ENCODE measurements around the gene CATSPERZ. TPM values are rescaled to one million over a fixed set of nuclear protein-coding genes. Genes with fewer than 3 reads are reported as not detected.
"Not testable (repeated sequence)": the region's sequence is repeated elsewhere in the genome, so short reads cannot be mapped to it uniquely, and the experiment has no call there.

The CATSPERZ gene
- total RNA-seq, 4 donors from 2014 or later: not detected

DNA sequence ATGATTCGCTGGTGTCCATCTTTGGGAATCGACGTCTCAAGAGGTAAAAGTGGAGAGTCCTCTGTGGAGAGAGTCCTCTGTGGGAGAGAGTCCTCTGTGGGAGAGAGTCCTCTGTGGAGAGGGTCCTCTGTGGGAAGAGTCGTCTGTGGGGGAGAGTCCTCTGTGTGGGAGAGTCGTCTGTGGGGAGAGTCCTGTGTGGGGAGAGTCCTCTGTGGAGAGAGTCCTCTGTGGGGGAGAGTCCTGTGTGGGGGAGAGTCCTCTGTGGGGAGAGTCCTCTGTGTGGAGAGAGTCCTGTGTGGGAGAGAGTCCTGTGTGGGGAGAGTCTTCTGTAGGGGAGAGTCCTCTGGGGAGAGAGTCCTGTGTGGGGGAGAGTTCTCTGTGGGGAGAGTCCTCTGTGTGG, 20.9 kb downstream of the CATSPERZ start:
- no peak for TF ChIP-seq POLR2AphosphoS5 (IDR thresholded peaks at IDR 0.05)
- no peak for TF ChIP-seq EP300 (IDR thresholded peaks at IDR 0.05)
- TF ChIP-seq, protein P1, sequence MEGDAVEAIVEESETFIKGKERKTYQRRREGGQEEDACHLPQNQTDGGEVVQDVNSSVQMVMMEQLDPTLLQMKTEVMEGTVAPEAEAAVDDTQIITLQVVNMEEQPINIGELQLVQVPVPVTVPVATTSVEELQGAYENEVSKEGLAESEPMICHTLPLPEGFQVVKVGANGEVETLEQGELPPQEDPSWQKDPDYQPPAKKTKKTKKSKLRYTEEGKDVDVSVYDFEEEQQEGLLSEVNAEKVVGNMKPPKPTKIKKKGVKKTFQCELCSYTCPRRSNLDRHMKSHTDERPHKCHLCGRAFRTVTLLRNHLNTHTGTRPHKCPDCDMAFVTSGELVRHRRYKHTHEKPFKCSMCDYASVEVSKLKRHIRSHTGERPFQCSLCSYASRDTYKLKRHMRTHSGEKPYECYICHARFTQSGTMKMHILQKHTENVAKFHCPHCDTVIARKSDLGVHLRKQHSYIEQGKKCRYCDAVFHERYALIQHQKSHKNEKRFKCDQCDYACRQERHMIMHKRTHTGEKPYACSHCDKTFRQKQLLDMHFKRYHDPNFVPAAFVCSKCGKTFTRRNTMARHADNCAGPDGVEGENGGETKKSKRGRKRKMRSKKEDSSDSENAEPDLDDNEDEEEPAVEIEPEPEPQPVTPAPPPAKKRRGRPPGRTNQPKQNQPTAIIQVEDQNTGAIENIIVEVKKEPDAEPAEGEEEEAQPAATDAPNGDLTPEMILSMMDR (IDR thresholded peaks at IDR 0.05): no peak
- TF ChIP-seq POLR2A (IDR thresholded peaks at IDR 0.05): no peak
- Histone ChIP-seq H3K4me1 (peaks cover 65% of the 10 kb centered on the region), H3K9me3 (no peaks in the 10 kb centered on the region), H3K36me3 (peaks cover 28% of the 10 kb centered on the region), H3K4me3 (no peak overlapping the region), H3K27me3 (no peaks in the 10 kb centered on the region), H3K27ac (peak overlapping the region; percentile 15)
- WGBS: 81% methylated on average over 5 of the region's 5 CpGs
- DNase-seq (ENCODE audit: low spot score in 2 of 2): no peak

DNA sequence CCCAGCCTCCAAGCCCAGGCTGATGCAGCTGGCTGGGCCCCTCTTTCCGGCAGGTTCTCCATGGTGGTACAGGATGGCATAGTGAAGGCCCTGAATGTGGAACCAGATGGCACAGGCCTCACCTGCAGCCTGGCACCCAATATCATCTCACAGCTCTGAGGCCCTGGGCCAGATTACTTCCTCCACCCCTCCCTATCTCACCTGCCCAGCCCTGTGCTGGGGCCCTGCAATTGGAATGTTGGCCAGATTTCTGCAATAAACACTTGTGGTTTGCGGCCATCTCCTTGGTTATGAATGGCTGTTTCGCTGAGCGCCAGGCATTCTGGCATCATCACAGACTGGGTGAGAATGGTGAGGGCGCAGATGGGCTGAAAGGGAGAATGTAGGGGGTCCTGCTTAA, 21.4 kb downstream of the CATSPERZ start:
- no peak for DNase-seq (ENCODE audit: low spot score in 2 of 2)
- Histone ChIP-seq H3K4me1 (peaks cover 60% of the 10 kb centered on the region), H3K27ac (peak overlapping the region; percentile 15), H3K27me3 (no peaks in the 10 kb centered on the region), H3K4me3 (no peak overlapping the region), H3K9me3 (no peaks in the 10 kb centered on the region), H3K36me3 (peaks cover 25% of the 10 kb centered on the region)
- TF ChIP-seq, protein P1 (IDR thresholded peaks at IDR 0.05): no peak
- TF ChIP-seq POLR2AphosphoS5 (IDR thresholded peaks at IDR 0.05) (peak in 1 of 3 donors; percentile 23), EP300 (IDR thresholded peaks at IDR 0.05) (no peak), POLR2A (IDR thresholded peaks at IDR 0.05) (no peak)
- 75% methylated on average over 5 of the region's 5 CpGs for WGBS

DNA sequence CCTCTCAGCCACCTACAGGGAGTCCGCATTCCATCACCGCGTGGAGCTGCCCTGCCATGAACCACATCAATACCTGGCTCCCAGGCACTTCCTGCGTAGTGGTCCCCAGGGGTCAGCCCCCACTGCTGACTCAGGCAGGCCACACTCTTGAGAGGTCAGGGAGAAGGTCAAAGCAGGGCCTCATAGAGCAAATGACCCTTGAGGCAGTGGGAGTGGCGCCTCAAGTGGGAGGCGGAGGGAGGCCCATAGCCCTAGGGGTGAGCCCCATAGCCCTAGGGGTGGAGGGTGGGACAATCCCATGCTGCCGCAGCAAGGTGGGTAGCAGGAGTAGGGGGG, 22.7 kb downstream of the CATSPERZ start:
- no peak overlapping the region for H3K4me3 ChIP-seq
- peaks cover 54% of the 10 kb centered on the region for H3K4me1 ChIP-seq
- peaks cover 25% of the 10 kb centered on the region for H3K36me3 ChIP-seq
- TF ChIP-seq POLR2A (IDR thresholded peaks at IDR 0.05): no peak
- TF ChIP-seq POLR2AphosphoS5 (IDR thresholded peaks at IDR 0.05): no peak
- TF ChIP-seq EP300 (IDR thresholded peaks at IDR 0.05): no peak
- TF ChIP-seq, protein P1 (IDR thresholded peaks at IDR 0.05): no peak
- H3K9me3 ChIP-seq: no peaks in the 10 kb centered on the region
- no peaks in the 10 kb centered on the region for H3K27me3 ChIP-seq
- WGBS: 67% methylated on average over 3 of the region's 7 CpGs
- H3K27ac ChIP-seq: no peak overlapping the region
- DNase-seq (ENCODE audit: low spot score in 2 of 2): no peak

DNA sequence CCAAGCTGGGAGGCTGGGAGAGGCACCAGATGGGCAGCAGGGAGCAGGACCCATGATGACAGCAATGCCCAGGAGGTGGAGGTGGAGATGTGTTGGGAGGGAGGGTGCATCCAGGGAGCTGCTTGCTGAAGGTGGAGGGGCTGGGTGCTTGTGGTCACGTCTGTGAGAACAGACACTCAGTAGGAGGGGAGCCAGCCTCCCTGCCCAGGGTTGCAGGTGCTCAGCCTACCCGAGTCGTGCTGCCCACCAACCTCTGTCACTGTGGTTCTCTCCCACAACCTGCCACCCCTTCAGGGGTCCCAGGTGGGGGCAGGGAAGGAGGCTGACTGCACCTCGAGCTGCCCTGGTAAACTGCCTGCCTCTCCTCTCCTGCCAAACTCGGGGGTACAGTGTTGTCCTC, 23.2 kb downstream of the CATSPERZ start:
- H3K9me3 ChIP-seq: no peaks in the 10 kb centered on the region
- 53% methylated on average over 3 of the region's 5 CpGs for WGBS
- no peak overlapping the region for H3K4me3 ChIP-seq
- TF ChIP-seq POLR2AphosphoS5 (IDR thresholded peaks at IDR 0.05): no peak
- peaks cover 25% of the 10 kb centered on the region for H3K36me3 ChIP-seq
- DNase-seq (ENCODE audit: low spot score in 2 of 2): no peak
- H3K4me1 ChIP-seq: peaks cover 54% of the 10 kb centered on the region
- no peak overlapping the region for H3K27ac ChIP-seq
- no peaks in the 10 kb centered on the region for H3K27me3 ChIP-seq

DNA sequence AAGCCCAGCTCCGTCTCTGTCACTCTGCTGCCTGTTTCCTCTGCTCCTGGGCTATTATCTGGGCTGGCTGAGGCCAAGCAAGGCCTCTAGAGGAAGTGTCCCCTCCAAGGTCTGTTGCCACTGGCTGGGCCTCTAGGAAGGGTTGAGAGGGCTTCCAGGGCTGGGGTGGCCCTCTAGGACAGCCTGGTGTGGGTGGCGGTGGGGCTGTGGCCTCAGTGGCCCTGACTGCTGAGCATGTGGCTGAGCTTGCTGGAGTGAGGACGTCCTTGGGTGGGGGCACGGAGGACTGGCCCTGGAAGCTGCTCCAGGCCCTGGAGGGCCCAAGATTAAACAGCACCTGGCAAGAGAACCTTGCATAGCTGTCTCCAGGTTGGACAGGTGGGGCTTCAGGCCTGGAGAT, 23.8 kb downstream of the CATSPERZ start:
- DNase-seq (ENCODE audit: low spot score in 2 of 2); H3K4me3 ChIP-seq; H3K9me3 ChIP-seq; H3K27me3 ChIP-seq: not testable (repeated sequence)
- Histone ChIP-seq H3K27ac (peak overlapping the region; percentile 32), H3K4me1 (peaks cover 49% of the 10 kb centered on the region), H3K36me3 (peaks cover 25% of the 10 kb centered on the region)
- WGBS: 57% methylated on average over 3 of the region's 4 CpGs

DNA sequence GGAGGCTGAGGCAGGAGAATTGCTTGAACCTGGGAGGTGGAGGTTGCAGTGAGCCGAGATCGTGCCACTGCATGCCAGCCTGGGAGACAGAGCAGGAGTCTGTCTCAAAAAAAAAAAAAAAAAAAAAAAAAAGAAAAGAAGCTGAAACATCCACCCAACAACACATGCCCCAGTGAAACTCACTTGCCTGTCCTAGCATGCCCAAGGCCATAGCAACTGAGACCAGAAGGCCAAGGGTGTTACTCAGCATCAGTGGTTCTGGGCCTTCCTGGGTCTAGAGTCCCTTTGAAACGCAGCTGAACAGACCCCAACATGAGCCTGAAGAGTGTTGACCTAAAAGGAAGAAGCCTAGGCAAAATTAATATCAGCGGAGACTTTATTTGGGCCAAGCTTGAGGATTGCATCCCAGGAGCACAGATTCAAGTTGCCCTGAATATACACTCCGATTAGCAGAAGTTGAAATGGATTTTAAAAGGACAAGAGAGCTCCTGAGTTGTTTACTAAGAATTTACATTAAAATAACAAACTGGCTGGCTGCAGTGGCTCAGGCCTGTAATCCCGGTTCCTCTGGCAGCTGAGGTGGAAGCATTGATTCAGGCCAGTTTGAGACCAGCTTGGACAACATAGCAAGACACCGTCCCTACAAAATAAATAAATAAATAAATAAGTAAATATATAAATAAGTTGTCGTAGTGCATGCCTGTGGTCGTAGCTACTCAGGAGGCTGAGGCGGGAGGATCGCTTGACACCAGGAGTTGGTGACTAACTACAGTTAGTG, 24.7 kb downstream of the CATSPERZ start:
- TF ChIP-seq POLR2A (IDR thresholded peaks at IDR 0.05) (no peak), POLR2AphosphoS5 (IDR thresholded peaks at IDR 0.05) (no peak), EP300 (IDR thresholded peaks at IDR 0.05) (no peak)
- TF ChIP-seq, protein P1 (IDR thresholded peaks at IDR 0.05): no peak
- H3K27me3 ChIP-seq: no peaks in the 10 kb centered on the region
- WGBS: 72% methylated on average over 11 of the region's 11 CpGs
- H3K9me3 ChIP-seq: no peaks in the 10 kb centered on the region
- peaks cover 25% of the 10 kb centered on the region for H3K36me3 ChIP-seq
- no peak for DNase-seq (ENCODE audit: low spot score in 2 of 2)
- no peak overlapping the region for H3K4me3 ChIP-seq
- peak overlapping the region; percentile 54 for H3K27ac ChIP-seq
- peaks cover 50% of the 10 kb centered on the region for H3K4me1 ChIP-seq
